Body of pancreas (tissue), 4 donors: ENCODE measurements around the gene PNKD. TPM values are rescaled to one million over a fixed set of nuclear protein-coding genes. Genes with fewer than 3 reads are reported as not detected.

Experiments used
- ATAC-seq: fragments of 150-250 bp; one replicate; pipeline ENCODE4 v1.9.1; 2016
- DNase-seq, 4 donors: peaks; one replicate each; pipeline ENCODE4 v3.0.0-alpha.2; 2019
- H3K27ac ChIP-seq, 4 donors: fragments of 200-600 bp; sonication (generic); 1 replicate in 3 of 4; 2 replicates in 1 of 4; pipeline versions ENCODE4 v1.5.1 to v1.6.1; 2016 to 2019; ENCODE audit warnings: mild to moderate bottlenecking in 1 of 4, mixed read lengths in 1 of 4, moderate library complexity in 1 of 4
- H3K27me3 ChIP-seq, 2 donors: fragments of 200-600 bp; sonication (generic); one replicate each; pipeline ENCODE4 v1.6.0; 2016; ENCODE audit warnings: mild to moderate bottlenecking in 1 of 2
- H3K36me3 ChIP-seq, 2 donors: fragments of 200-600 bp; sonication (generic); replicated peaks in 1 of 2; 2 replicates each; pipeline ENCODE4 v1.5.1; 2016; ENCODE audit warnings: low read depth in 2 of 2; ENCODE audit not compliant: insufficient read depth in 1 of 2
- H3K4me1 ChIP-seq: fragments of 200-600 bp; sonication (generic); one replicate; pipeline ENCODE4 v1.6.0; 2016
- H3K4me3 ChIP-seq, 2 donors: fragments of 200-600 bp; sonication (generic); 1 replicate in 1 of 2; 2 replicates in 1 of 2; pipeline ENCODE4 v1.5.1; 2016 to 2019
- H3K9me3 ChIP-seq, 3 donors: fragments of 200-600 bp; sonication (generic); 1 replicate in 2 of 3; 2 replicates in 1 of 3; pipeline ENCODE4 v1.5.1; 2016
- POLR2A ChIP-seq, 3 donors: fragments of 450-650 bp; IDR thresholded peaks; one replicate each; pipeline ENCODE4 v1.6.1; 2016; ENCODE audit warnings: antibody characterized with exemption in 3 of 3, mild to moderate bottlenecking in 2 of 3
- WGBS, 2 donors: methylation state at CpG; one replicate each; pipeline ENCODE4 v1.1.5; 2017; 5-methylcytosine and 5-hydroxymethylcytosine counted together
- intact Hi-C: fragments of 100-400 bp; cut with DNase I; formaldehyde crosslinking; loops from one replicate; pipeline ENCODE4 v1.15.1; 2023
- total RNA-seq, 2 donors: library from RNA; depleted of rRNA; stranded (reverse); fragments of >200 nt; gene quantifications; one replicate each; pipeline ENCODE4 v1.1.0, GENCODE V29; 2016
- TF ChIP-seq, protein P1 (sequence below), 7 experiments: fragments of 450-650 bp in 4 of 7; fragments of 200-600 bp in 3 of 7; sonication (generic) in 3 of 7; IDR thresholded peaks; one replicate each; pipeline ENCODE4 v1.5.1; 2016 to 2019; ENCODE audit warnings: antibody characterized with exemption in 7 of 7

The PNKD gene
- total RNA-seq, 2 donors from 2014 or later = 17.1 to 21.3 TPM

GRCh38 chr2:218317835-218318234, 47.5 kb downstream of the PNKD start:
- DNase-seq (no peak), ATAC-seq (no peak)
- Histone ChIP-seq H3K27ac (no peak overlapping the region), H3K9me3 (no peaks in the 10 kb centered on the region), H3K4me1 (peaks cover 15% of the 10 kb centered on the region), H3K36me3 (no peaks in the 10 kb centered on the region), H3K27me3 (no peaks in the 10 kb centered on the region), H3K4me3 (no peak overlapping the region)
- no peak for TF ChIP-seq POLR2A (IDR thresholded peaks at IDR 0.05)
- TF ChIP-seq, protein P1, sequence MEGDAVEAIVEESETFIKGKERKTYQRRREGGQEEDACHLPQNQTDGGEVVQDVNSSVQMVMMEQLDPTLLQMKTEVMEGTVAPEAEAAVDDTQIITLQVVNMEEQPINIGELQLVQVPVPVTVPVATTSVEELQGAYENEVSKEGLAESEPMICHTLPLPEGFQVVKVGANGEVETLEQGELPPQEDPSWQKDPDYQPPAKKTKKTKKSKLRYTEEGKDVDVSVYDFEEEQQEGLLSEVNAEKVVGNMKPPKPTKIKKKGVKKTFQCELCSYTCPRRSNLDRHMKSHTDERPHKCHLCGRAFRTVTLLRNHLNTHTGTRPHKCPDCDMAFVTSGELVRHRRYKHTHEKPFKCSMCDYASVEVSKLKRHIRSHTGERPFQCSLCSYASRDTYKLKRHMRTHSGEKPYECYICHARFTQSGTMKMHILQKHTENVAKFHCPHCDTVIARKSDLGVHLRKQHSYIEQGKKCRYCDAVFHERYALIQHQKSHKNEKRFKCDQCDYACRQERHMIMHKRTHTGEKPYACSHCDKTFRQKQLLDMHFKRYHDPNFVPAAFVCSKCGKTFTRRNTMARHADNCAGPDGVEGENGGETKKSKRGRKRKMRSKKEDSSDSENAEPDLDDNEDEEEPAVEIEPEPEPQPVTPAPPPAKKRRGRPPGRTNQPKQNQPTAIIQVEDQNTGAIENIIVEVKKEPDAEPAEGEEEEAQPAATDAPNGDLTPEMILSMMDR (IDR thresholded peaks at IDR 0.05) = no peak
- intact Hi-C loops = no loop called here
- WGBS, 2 donors = 82 to 87% methylated on average over 4 of the region's 4 CpGs

GRCh38 chr2:218318241-218318640, 47.9 kb downstream of the PNKD start:
- TF ChIP-seq POLR2A (IDR thresholded peaks at IDR 0.05) = no peak
- TF ChIP-seq, protein P1 (IDR thresholded peaks at IDR 0.05) = no peak
- ATAC-seq (no peak), DNase-seq (no peak)
- 81 to 95% methylated on average over 7 of the region's 7 CpGs for WGBS, 2 donors
- peaks cover 11% of the 10 kb centered on the region for H3K4me1 ChIP-seq
- no peaks in the 10 kb centered on the region for H3K36me3 ChIP-seq
- H3K27me3 ChIP-seq = no peaks in the 10 kb centered on the region
- no peaks in the 10 kb centered on the region for H3K9me3 ChIP-seq
- no peak overlapping the region for H3K4me3 ChIP-seq
- H3K27ac ChIP-seq = no peak overlapping the region
- intact Hi-C loops = no loop called here

GRCh38 chr2:218319813-218320365, 49.6 kb downstream of the PNKD start:
- H3K27me3 ChIP-seq = no peaks in the 10 kb centered on the region
- peaks cover 23% of the 10 kb centered on the region for H3K4me1 ChIP-seq
- no peaks in the 10 kb centered on the region for H3K36me3 ChIP-seq
- TF ChIP-seq POLR2A (IDR thresholded peaks at IDR 0.05) = no peak
- TF ChIP-seq, protein P1 (IDR thresholded peaks at IDR 0.05) = no peak
- H3K4me3 ChIP-seq = no peak overlapping the region
- DNase-seq (no peak), ATAC-seq (no peak)
- WGBS, 2 donors = 49 to 74% methylated on average over 6 of the region's 6 CpGs
- H3K9me3 ChIP-seq = no peaks in the 10 kb centered on the region
- no peak overlapping the region for H3K27ac ChIP-seq
- intact Hi-C loops = no loop called here

GRCh38 chr2:218320704-218321336, 50.5 kb downstream of the PNKD start:
- Histone ChIP-seq H3K4me3 (no peak overlapping the region), H3K4me1 (peaks cover 23% of the 10 kb centered on the region), H3K27ac (no peak overlapping the region), H3K36me3 (no peaks in the 10 kb centered on the region), H3K9me3 (no peaks in the 10 kb centered on the region), H3K27me3 (no peaks in the 10 kb centered on the region)
- WGBS, 2 donors = 80 to 86% methylated on average over 3 of the region's 3 CpGs
- no peak for TF ChIP-seq POLR2A (IDR thresholded peaks at IDR 0.05)
- TF ChIP-seq, protein P1 (IDR thresholded peaks at IDR 0.05) = no peak
- ATAC-seq (no peak), DNase-seq (no peak)
- intact Hi-C loops = no loop called here
